BLaER1 (cell line): ENCODE measurements around the gene GOLGA6C.

ENCODE experiments used
- H3K27ac ChIP-seq: shearing (Covaris generic); formaldehyde crosslinking; 2 replicates; pipeline ENCODE4 v1.8.1; 2022
- H3K27me3 ChIP-seq: shearing (Covaris generic); formaldehyde crosslinking; 2 replicates; pipeline ENCODE4 v1.8.1; 2022
- H3K36me3 ChIP-seq: shearing (Covaris generic); formaldehyde crosslinking; 2 replicates; pipeline ENCODE4 v1.8.1; 2022
- H3K4me1 ChIP-seq: shearing (Covaris generic); formaldehyde crosslinking; 2 replicates; pipeline ENCODE4 v1.8.1; 2022
- H3K4me2 ChIP-seq: shearing (Covaris generic); formaldehyde crosslinking; 2 replicates; pipeline ENCODE4 v1.8.1; 2022
- H3K4me3 ChIP-seq: shearing (Covaris generic); formaldehyde crosslinking; 2 replicates; pipeline ENCODE4 v1.8.1; 2022
- H3K9ac ChIP-seq: shearing (Covaris generic); formaldehyde crosslinking; 2 replicates; pipeline ENCODE4 v1.8.1; 2022
- H3K9me3 ChIP-seq: shearing (Covaris generic); formaldehyde crosslinking; 2 replicates; pipeline ENCODE4 v1.8.1; 2022
- H4K20me1 ChIP-seq: shearing (Covaris generic); formaldehyde crosslinking; 2 replicates; pipeline ENCODE4 v1.8.1; 2022
- Cebpa-rat ChIP-seq: shearing (Covaris generic); IDR thresholded peaks from 2 replicates; pipeline ENCODE4 v1.8.1; 2022

Gene GOLGA6C

GRCh38 chr15:75227663-75228280 is 30.4 kb upstream of the GOLGA6C start:
- Histone ChIP-seq H4K20me1 (no peaks in the 10 kb centered on the region), H3K4me1 (peaks cover 21% of the 10 kb centered on the region), H3K4me3 (no peak overlapping the region), H3K9ac (no peak overlapping the region), H3K9me3 (no peaks in the 10 kb centered on the region), H3K36me3 (no peaks in the 10 kb centered on the region), H3K4me2 (no peak overlapping the region), H3K27ac (no peak overlapping the region), H3K27me3 (no peaks in the 10 kb centered on the region)
- no peak for TF ChIP-seq Cebpa-rat

- H3K4me2 ChIP-seq = no peak overlapping the region
- no peaks in the 10 kb centered on the region for H3K9me3 ChIP-seq
- no peak overlapping the region for H3K27ac ChIP-seq
- H3K9ac ChIP-seq = no peak overlapping the region
- H4K20me1 ChIP-seq = no peaks in the 10 kb centered on the region
- H3K27me3 ChIP-seq = no peaks in the 10 kb centered on the region
- no peak overlapping the region for H3K4me3 ChIP-seq
- TF ChIP-seq Cebpa-rat = no peak
- no peaks in the 10 kb centered on the region for H3K36me3 ChIP-seq
- H3K4me1 ChIP-seq = peaks cover 21% of the 10 kb centered on the region
These were observed 29.3 kb upstream of the GOLGA6C start for GRCh38 chr15:75228787-75229186.

- Histone ChIP-seq H3K4me2 (peak overlapping the region; percentile 66), H3K36me3 (no peaks in the 10 kb centered on the region), H3K4me1 (peaks cover 21% of the 10 kb centered on the region), H3K27me3 (no peaks in the 10 kb centered on the region), H3K9ac (0 out of 2 replicates have a peak overlapping the region, but pooled peaks have one; percentile 24), H3K4me3 (no peak overlapping the region), H4K20me1 (no peaks in the 10 kb centered on the region), H3K27ac (no peak overlapping the region), H3K9me3 (no peaks in the 10 kb centered on the region)
- TF ChIP-seq Cebpa-rat = no peak
These were observed 28.7 kb upstream of the GOLGA6C start for GRCh38 chr15:75229191-75230015.

- H3K4me3 ChIP-seq = no peak overlapping the region
- peak overlapping the region; percentile 66 for H3K4me2 ChIP-seq
- no peak overlapping the region; the same call in 1 of the 2 replicates for H3K27ac ChIP-seq
- H3K4me1 ChIP-seq = peaks cover 21% of the 10 kb centered on the region
- TF ChIP-seq Cebpa-rat = no peak
- no peaks in the 10 kb centered on the region for H3K9me3 ChIP-seq
- H3K27me3 ChIP-seq = no peaks in the 10 kb centered on the region
- H3K9ac ChIP-seq = 0 out of 2 replicates have a peak overlapping the region, but pooled peaks have one; percentile 24
- no peaks in the 10 kb centered on the region for H3K36me3 ChIP-seq
- H4K20me1 ChIP-seq = no peaks in the 10 kb centered on the region
These were observed 28.2 kb upstream of the GOLGA6C start for GRCh38 chr15:75230016-75230343.

- H3K4me3 ChIP-seq = no peak overlapping the region
These were observed 27.4 kb upstream of the GOLGA6C start for GRCh38 chr15:75230551-75231371.

GRCh38 chr15:75231836-75232235 is 26.3 kb upstream of the GOLGA6C start:
- no peak overlapping the region for H3K4me2 ChIP-seq
- no peaks in the 10 kb centered on the region for H3K9me3 ChIP-seq
- no peak overlapping the region for H3K9ac ChIP-seq
- no peaks in the 10 kb centered on the region for H4K20me1 ChIP-seq
- no peak overlapping the region for H3K4me3 ChIP-seq
- no peaks in the 10 kb centered on the region for H3K36me3 ChIP-seq
- H3K27me3 ChIP-seq = no peaks in the 10 kb centered on the region
- peaks cover 21% of the 10 kb centered on the region for H3K4me1 ChIP-seq
- no peak for TF ChIP-seq Cebpa-rat
- H3K27ac ChIP-seq = no peak overlapping the region

More at GRCh38 chr15:75230551-75231371, 27.4 kb upstream of the GOLGA6C start:
- H3K27me3 ChIP-seq = no peaks in the 10 kb centered on the region
- H3K4me2 ChIP-seq = peak overlapping the region; percentile 66
- peaks cover 21% of the 10 kb centered on the region for H3K4me1 ChIP-seq
- H3K27ac ChIP-seq = peak overlapping the region; percentile 13; the same call in 1 of the 2 replicates
- no peaks in the 10 kb centered on the region for H4K20me1 ChIP-seq
- no peak for TF ChIP-seq Cebpa-rat
- H3K9me3 ChIP-seq = no peaks in the 10 kb centered on the region
- no peaks in the 10 kb centered on the region for H3K36me3 ChIP-seq
- no peak overlapping the region for H3K9ac ChIP-seq

GRCh38 chr15:75232252-75232813 is 25.8 kb upstream of the GOLGA6C start:
- peaks cover 21% of the 10 kb centered on the region for H3K4me1 ChIP-seq
- H4K20me1 ChIP-seq = no peaks in the 10 kb centered on the region
- H3K4me3 ChIP-seq = no peak overlapping the region
- no peaks in the 10 kb centered on the region for H3K9me3 ChIP-seq
- H3K36me3 ChIP-seq = no peaks in the 10 kb centered on the region
- H3K27me3 ChIP-seq = no peaks in the 10 kb centered on the region
- H3K4me2 ChIP-seq = no peak overlapping the region
- H3K9ac ChIP-seq = no peak overlapping the region
- no peak for TF ChIP-seq Cebpa-rat
- no peak overlapping the region for H3K27ac ChIP-seq

GRCh38 chr15:75232826-75233503 is 25.2 kb upstream of the GOLGA6C start:
- no peaks in the 10 kb centered on the region for H3K9me3 ChIP-seq
- H3K27ac ChIP-seq = no peak overlapping the region
- no peak overlapping the region for H3K4me3 ChIP-seq
- H3K4me1 ChIP-seq = peaks cover 21% of the 10 kb centered on the region
- no peaks in the 10 kb centered on the region for H3K27me3 ChIP-seq
- no peak overlapping the region for H3K9ac ChIP-seq
- no peak for TF ChIP-seq Cebpa-rat
- H4K20me1 ChIP-seq = no peaks in the 10 kb centered on the region
- no peak overlapping the region for H3K4me2 ChIP-seq
- H3K36me3 ChIP-seq = no peaks in the 10 kb centered on the region

GRCh38 chr15:75233504-75234190 is 24.5 kb upstream of the GOLGA6C start:
- no peaks in the 10 kb centered on the region for H4K20me1 ChIP-seq
- peaks cover 21% of the 10 kb centered on the region for H3K4me1 ChIP-seq
- no peak overlapping the region for H3K27ac ChIP-seq
- no peaks in the 10 kb centered on the region for H3K36me3 ChIP-seq
- no peaks in the 10 kb centered on the region for H3K9me3 ChIP-seq
- TF ChIP-seq Cebpa-rat = no peak
- H3K27me3 ChIP-seq = no peaks in the 10 kb centered on the region
- no peak overlapping the region for H3K9ac ChIP-seq
- no peak overlapping the region for H3K4me2 ChIP-seq
- H3K4me3 ChIP-seq = no peak overlapping the region
